Endothelial cell of umbilical vein (primary cell): ENCODE measurements around the gene ZNF626. TPM values are rescaled to one million over a fixed set of nuclear protein-coding genes. Genes with fewer than 3 reads are reported as not detected.

Source experiments
- BruUV-seq: library from RNA; stranded (reverse); fragments of 400-500 nt; replicated peaks from 2 replicates; lab custom pipeline; 2021; lab: Mats Ljungman, UMichigan
- CTCF ChIA-PET: fragments of 300-600, 350-600 bp; sonication (Branson Sonifier 250); formaldehyde crosslinking; loops from one replicate; lab custom pipeline; 2021; ENCODE audit warnings: antibody characterized with exemption, inconsistent platforms; lab: Charles Lee
- POLR2A ChIA-PET: fragments of 300-600, 350-600 bp; sonication (Branson Sonifier 250); formaldehyde crosslinking; loops from one replicate; lab custom pipeline; 2021; ENCODE audit warnings: antibody characterized with exemption, inconsistent platforms; lab: Charles Lee
- DNase-seq: peaks from one replicate; pipeline ENCODE4 v3.0.0-alpha.2; 2011; ENCODE audit warnings: low read depth, low spot score
- FAIRE-seq: peaks from 2 replicates; lab custom pipeline; 2011; peaks lifted over from hg19 to GRCh38; lab: Jason Lieb, UNC
- H2AFZ ChIP-seq: 2 replicates; pipeline ENCODE4 v1.6.0; 2012; ENCODE audit warnings: low read depth, low read length, control low read depth, inconsistent platforms
- H3K27ac ChIP-seq: 2 replicates; pipeline ENCODE4 v1.5.1; 2011; ENCODE audit warnings: low read depth, mild to moderate bottlenecking, control low read depth, low read length, moderate library complexity; ENCODE audit not compliant: insufficient read depth
- H3K27me3 ChIP-seq, 2 experiments: 2 replicates each; pipeline versions ENCODE4 v1.6.0 to v1.6.1; 2011; ENCODE audit warnings: low read length in 2 of 2, mixed read lengths in 1 of 2; ENCODE audit not compliant: control insufficient read depth in 2 of 2, insufficient read depth in 2 of 2
- H3K36me3 ChIP-seq, 2 experiments: 2 replicates in 1 of 2; 3 replicates in 1 of 2; pipeline ENCODE4 v1.5.1; 2011; ENCODE audit warnings: low read length in 2 of 2, mild to moderate bottlenecking in 1 of 2, moderate library complexity in 1 of 2; ENCODE audit not compliant: control insufficient read depth in 2 of 2, insufficient read depth in 2 of 2; ENCODE audit errors: extremely low read depth in 1 of 2
- H3K4me1 ChIP-seq: 3 replicates; pipeline ENCODE4 v1.5.1; 2011; ENCODE audit warnings: mild to moderate bottlenecking, low read length; ENCODE audit not compliant: control insufficient read depth, insufficient read depth; ENCODE audit errors: extremely low read depth
- H3K4me2 ChIP-seq: 2 replicates; pipeline ENCODE4 v1.6.1; 2011; ENCODE audit warnings: low read length, control low read depth, mixed read lengths; ENCODE audit not compliant: insufficient read depth
- H3K4me3 ChIP-seq, 3 experiments: fragments of 200-600 bp in 1 of 3; sonication (generic), shearing (Covaris generic) in 1 of 3; replicated peaks in 1 of 3; 2 replicates each; pipeline ENCODE4 v1.5.1; 2011 to 2016; ENCODE audit warnings: control low read depth in 3 of 3, low read length in 3 of 3, mild to moderate bottlenecking in 2 of 3, inconsistent platforms in 1 of 3, low read depth in 1 of 3, moderate library complexity in 1 of 3; ENCODE audit not compliant: insufficient read depth in 1 of 3
- H3K79me2 ChIP-seq: 2 replicates; pipeline ENCODE4 v1.6.0; 2012; ENCODE audit warnings: low read length, inconsistent platforms; ENCODE audit not compliant: control insufficient read depth, insufficient read depth
- H3K9ac ChIP-seq: replicated peaks from 2 replicates; pipeline ENCODE3; 2011; ENCODE audit warnings: low read length, control low read depth; ENCODE audit not compliant: insufficient read depth; ENCODE audit errors: extremely low read depth
- H3K9me1 ChIP-seq: replicated peaks from 3 replicates; pipeline ENCODE4 v1.6.0; 2011; ENCODE audit warnings: mild to moderate bottlenecking, low read length; ENCODE audit not compliant: control insufficient read depth, insufficient read depth; ENCODE audit errors: extremely low read depth
- H3K9me3 ChIP-seq: replicated peaks from 2 replicates; pipeline ENCODE4 v1.5.1; 2012; ENCODE audit warnings: low read length, inconsistent platforms; ENCODE audit not compliant: control insufficient read depth, insufficient read depth
- H4K20me1 ChIP-seq: replicated peaks from 2 replicates; pipeline ENCODE3; 2011; ENCODE audit warnings: mild to moderate bottlenecking, low read length; ENCODE audit not compliant: control insufficient read depth, insufficient read depth; ENCODE audit errors: extremely low read depth
- CTCF ChIP-seq, 2 donors: IDR thresholded peaks; 1 replicate in 1 of 2; 2 replicates in 1 of 2; pipeline ENCODE4 v1.5.1; 2011; ENCODE audit warnings: low read length in 2 of 2, mild to moderate bottlenecking in 2 of 2, moderate library complexity in 2 of 2, control low read depth in 1 of 2, inconsistent platforms in 1 of 2, low read depth in 1 of 2; ENCODE audit not compliant: insufficient read depth in 1 of 2; ENCODE audit errors: extremely low read depth in 1 of 2
- EZH2 ChIP-seq: IDR thresholded peaks from 2 replicates; pipeline ENCODE4 v1.6.1; 2012; ENCODE audit warnings: borderline replicate concordance, low read depth, mild to moderate bottlenecking, moderate library complexity, low read length, inconsistent platforms; ENCODE audit not compliant: severe bottlenecking
- FOS ChIP-seq: IDR thresholded peaks from 2 replicates; pipeline ENCODE4 v1.6.1; 2011; ENCODE audit warnings: mild to moderate bottlenecking, low read length, moderate library complexity, borderline replicate concordance; ENCODE audit not compliant: insufficient read depth
- GATA2 ChIP-seq: IDR thresholded peaks from 2 replicates; pipeline ENCODE4 v1.7.0; 2011; ENCODE audit warnings: low read depth, mild to moderate bottlenecking, moderate library complexity, mixed read lengths, low read length; ENCODE audit not compliant: insufficient read length, insufficient read depth
- MYC ChIP-seq: IDR thresholded peaks from one replicate; pipeline ENCODE4 v1.6.1; 2011; ENCODE audit warnings: mild to moderate bottlenecking, low read depth, low read length
- POLR2A ChIP-seq: IDR thresholded peaks from 2 replicates; pipeline ENCODE4 v1.6.1; 2012; ENCODE audit warnings: low read depth, mild to moderate bottlenecking, control low read depth, low read length
- POLR2AphosphoS5 ChIP-seq: IDR thresholded peaks from 2 replicates; pipeline ENCODE4 v1.6.1; 2012; ENCODE audit warnings: low read depth, mild to moderate bottlenecking, control low read depth, low read length, moderate library complexity; ENCODE audit not compliant: insufficient read depth
- dilution Hi-C: fragments of 300-500 bp; cut with MboI; formaldehyde crosslinking; loops from one replicate; pipeline ENCODE4 v1.15.0; 2019; ENCODE audit warnings: low sequenced_read_pairs; ENCODE audit not compliant: extremely low pct_ligation_motif_present
- intact Hi-C: fragments of 100-400 bp; cut with micrococcal nuclease; formaldehyde crosslinking; loops from one replicate; pipeline ENCODE4 v1.10.0; 2022
- polyA plus RNA-seq, 4 experiments: library from polyadenylated mRNA; depleted of rRNA in 3 of 4; stranded (reverse) in 3 of 4; unstranded in 1 of 4; fragments of >200 nt; gene quantifications; 2 replicates each; pipeline versions ENCODE4 v1.2.1 to v1.2.3, GENCODE V29; 2011 to 2012; ENCODE audit warnings: missing spikeins in 1 of 4
- total RNA-seq: library from RNA; stranded (reverse); gene quantifications from 2 replicates; pipeline ENCODE4 v1.2.3, GENCODE V29; 2021
- TF ChIP-seq, protein P1 (sequence below): IDR thresholded peaks from 2 replicates; pipeline ENCODE4 v1.6.1; 2011; ENCODE audit not compliant: insufficient read depth, insufficient read length

The ZNF626 gene
- total and polyA plus RNA-seq, 2 donors (not counting 3 experiments of a cell fraction or from before 2014, with no cell fraction given): 2.2 to 7.7 TPM

GRCh38 chr19:20640545-20640944, 20.8 kb downstream of the ZNF626 start:
- H3K79me2 ChIP-seq: no peaks in the 10 kb centered on the region
- H3K9ac ChIP-seq: no peak overlapping the region
- FAIRE-seq: no peak
- H3K9me1 ChIP-seq: no peaks in the 10 kb centered on the region
- H3K4me1 ChIP-seq: no peaks in the 10 kb centered on the region
- BruUV-seq: no TSS peak
- dilution Hi-C loops: no loop called here
- intact Hi-C loops: no loop called here
- no peaks in the 10 kb centered on the region for H3K36me3 ChIP-seq
- no peak overlapping the region for H3K4me3 ChIP-seq
- no peaks in the 10 kb centered on the region for H3K27me3 ChIP-seq
- H4K20me1 ChIP-seq: no peaks in the 10 kb centered on the region
- POLR2A ChIA-PET: no interaction called here
- H2AFZ ChIP-seq: no peak overlapping the region
- no peak for DNase-seq
- peaks cover 2% of the 10 kb centered on the region for H3K9me3 ChIP-seq
- CTCF ChIA-PET: no interaction called here
- TF ChIP-seq EZH2 (no peak), FOS (no peak), GATA2 (no peak), CTCF (IDR thresholded peaks at IDR 0.05; ENCODE audit: extremely low read depth in 1 of 2, insufficient read depth in 1 of 2, low read depth in 1 of 2, low read length in 2 of 2) (no peak), POLR2AphosphoS5 (no peak), MYC (no peak), POLR2A (no peak)
- TF ChIP-seq, protein P1, sequence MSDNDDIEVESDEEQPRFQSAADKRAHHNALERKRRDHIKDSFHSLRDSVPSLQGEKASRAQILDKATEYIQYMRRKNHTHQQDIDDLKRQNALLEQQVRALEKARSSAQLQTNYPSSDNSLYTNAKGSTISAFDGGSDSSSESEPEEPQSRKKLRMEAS: no peak
- H3K4me2 ChIP-seq: no peak overlapping the region
- no peak overlapping the region for H3K27ac ChIP-seq
